ENCODE results near the gene DDHD1. TPM values are rescaled to one million over a fixed set of nuclear protein-coding genes. Genes with fewer than 3 reads are reported as not detected.

DDHD1 gene
- total RNA-seq, 1 donor from 2014 or later, result 14.5 TPM

DNA sequence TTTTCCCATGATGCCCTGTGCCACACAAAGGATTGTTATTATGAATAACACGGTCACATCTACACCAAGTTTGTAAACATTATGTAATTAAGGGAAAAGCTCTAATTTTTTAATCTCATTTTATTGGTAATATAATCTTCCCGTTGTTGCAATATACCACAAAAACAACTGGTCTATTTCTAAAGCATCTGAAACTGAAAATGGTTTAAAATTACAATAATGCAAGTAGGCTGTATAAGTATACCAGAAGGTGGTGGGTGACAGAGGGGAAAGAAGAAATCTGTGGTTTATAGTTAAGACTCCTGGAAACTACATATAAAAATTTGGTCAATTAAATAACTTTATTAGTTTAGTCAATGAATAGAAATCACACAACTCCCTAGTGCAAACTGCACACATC is 5.2 kb downstream of the DDHD1 start:
- DNase-seq (ENCODE audit: low read depth), result no peak
- Mint-ChIP-seq H3K4me1 (ENCODE audit: low read depth, unreplicated experiment) (peaks cover 12% of the 10 kb centered on the region), H3K27ac (ENCODE audit: unreplicated experiment) (no peak overlapping the region), H3K9me3 (ENCODE audit: unreplicated experiment) (no peaks in the 10 kb centered on the region), H3K4me3 (ENCODE audit: unreplicated experiment) (no peak overlapping the region), H3K36me3 (ENCODE audit: low read depth, unreplicated experiment) (no peaks in the 10 kb centered on the region), H3K27me3 (ENCODE audit: low read depth, unreplicated experiment) (no peaks in the 10 kb centered on the region)
- TF ChIP-seq CTCF (IDR thresholded peaks at IDR 0.05; ENCODE audit: insufficient read depth, low read depth, low read length) (no peak), EZH2 (IDR thresholded peaks at IDR 0.05; ENCODE audit: insufficient read depth, low read length) (no peak)
- Histone ChIP-seq H3K36me3 (ENCODE audit: insufficient read depth, low read length) (no peaks in the 10 kb centered on the region), H4K20me1 (ENCODE audit: insufficient read depth, low read length) (peaks cover 9% of the 10 kb centered on the region), H3K9ac (ENCODE audit: low read length) (no peak overlapping the region), H3K79me2 (ENCODE audit: insufficient read depth, low read length) (peaks cover 58% of the 10 kb centered on the region), H3K9me3 (ENCODE audit: insufficient read depth, low read depth, low read length) (no peaks in the 10 kb centered on the region), H3K27me3 (ENCODE audit: insufficient read depth, low read length) (no peaks in the 10 kb centered on the region), H3K4me3 (ENCODE audit: insufficient read depth, low read depth, low read length) (no peak overlapping the region), H3K27ac (ENCODE audit: low read depth, low read length) (no peak overlapping the region), H3K4me1 (ENCODE audit: insufficient read depth, low read length) (peaks cover 6% of the 10 kb centered on the region), H2AFZ (ENCODE audit: low read depth, low read length) (no peak overlapping the region), H3K4me2 (ENCODE audit: low read length) (no peak overlapping the region)
- no peak for FAIRE-seq

GRCh38 chr14:53147208-53147607 is 5.9 kb downstream of the DDHD1 start:
- no peak overlapping the region for H3K4me2 ChIP-seq (ENCODE audit: low read length)
- H3K27me3 Mint-ChIP-seq (ENCODE audit: low read depth, unreplicated experiment), result no peaks in the 10 kb centered on the region
- H3K27ac ChIP-seq (ENCODE audit: low read depth, low read length), result no peak overlapping the region
- no peak for FAIRE-seq
- no peak overlapping the region for H3K27ac Mint-ChIP-seq (ENCODE audit: unreplicated experiment)
- no peaks in the 10 kb centered on the region for H3K9me3 ChIP-seq (ENCODE audit: insufficient read depth, low read depth, low read length)
- H3K27me3 ChIP-seq (ENCODE audit: insufficient read depth, low read length), result no peaks in the 10 kb centered on the region
- H2AFZ ChIP-seq (ENCODE audit: low read depth, low read length), result no peak overlapping the region
- H3K9me3 Mint-ChIP-seq (ENCODE audit: unreplicated experiment), result no peaks in the 10 kb centered on the region
- H3K4me3 Mint-ChIP-seq (ENCODE audit: unreplicated experiment), result no peak overlapping the region
- peaks cover 6% of the 10 kb centered on the region for H3K4me1 ChIP-seq (ENCODE audit: insufficient read depth, low read length)
- H3K4me1 Mint-ChIP-seq (ENCODE audit: low read depth, unreplicated experiment), result peaks cover 12% of the 10 kb centered on the region
- H3K36me3 Mint-ChIP-seq (ENCODE audit: low read depth, unreplicated experiment), result no peaks in the 10 kb centered on the region
- H3K79me2 ChIP-seq (ENCODE audit: insufficient read depth, low read length), result peaks cover 64% of the 10 kb centered on the region
- H3K4me3 ChIP-seq (ENCODE audit: insufficient read depth, low read depth, low read length), result no peak overlapping the region
- H3K9ac ChIP-seq (ENCODE audit: low read length), result no peak overlapping the region
- TF ChIP-seq CTCF (IDR thresholded peaks at IDR 0.05; ENCODE audit: insufficient read depth, low read depth, low read length), result no peak
- TF ChIP-seq EZH2 (IDR thresholded peaks at IDR 0.05; ENCODE audit: insufficient read depth, low read length), result no peak
- no peak for DNase-seq (ENCODE audit: low read depth)
- peaks cover 9% of the 10 kb centered on the region for H4K20me1 ChIP-seq (ENCODE audit: insufficient read depth, low read length)
- peaks cover 2% of the 10 kb centered on the region for H3K36me3 ChIP-seq (ENCODE audit: insufficient read depth, low read length)

- H3K36me3 Mint-ChIP-seq (ENCODE audit: low read depth, unreplicated experiment), result no peaks in the 10 kb centered on the region
- H3K9me3 Mint-ChIP-seq (ENCODE audit: unreplicated experiment), result no peaks in the 10 kb centered on the region
- no peaks in the 10 kb centered on the region for H3K27me3 Mint-ChIP-seq (ENCODE audit: low read depth, unreplicated experiment)
- TF ChIP-seq EZH2 (IDR thresholded peaks at IDR 0.05; ENCODE audit: insufficient read depth, low read length) (no peak), CTCF (IDR thresholded peaks at IDR 0.05; ENCODE audit: insufficient read depth, low read depth, low read length) (no peak)
- H2AFZ ChIP-seq (ENCODE audit: low read depth, low read length), result no peak overlapping the region
- no peaks in the 10 kb centered on the region for H3K27me3 ChIP-seq (ENCODE audit: insufficient read depth, low read length)
- FAIRE-seq, result no peak
- no peak overlapping the region for H3K9ac ChIP-seq (ENCODE audit: low read length)
- H3K4me3 ChIP-seq (ENCODE audit: insufficient read depth, low read depth, low read length), result no peak overlapping the region
- no peaks in the 10 kb centered on the region for H3K9me3 ChIP-seq (ENCODE audit: insufficient read depth, low read depth, low read length)
- peaks cover 6% of the 10 kb centered on the region for H3K4me1 ChIP-seq (ENCODE audit: insufficient read depth, low read length)
- peaks cover 2% of the 10 kb centered on the region for H3K36me3 ChIP-seq (ENCODE audit: insufficient read depth, low read length)
- peaks cover 12% of the 10 kb centered on the region for H3K4me1 Mint-ChIP-seq (ENCODE audit: low read depth, unreplicated experiment)
- no peak overlapping the region for H3K27ac Mint-ChIP-seq (ENCODE audit: unreplicated experiment)
- peaks cover 9% of the 10 kb centered on the region for H4K20me1 ChIP-seq (ENCODE audit: insufficient read depth, low read length)
- H3K79me2 ChIP-seq (ENCODE audit: insufficient read depth, low read length), result peaks cover 63% of the 10 kb centered on the region
- H3K27ac ChIP-seq (ENCODE audit: low read depth, low read length), result no peak overlapping the region
- no peak overlapping the region for H3K4me2 ChIP-seq (ENCODE audit: low read length)
- H3K4me3 Mint-ChIP-seq (ENCODE audit: unreplicated experiment), result no peak overlapping the region
- DNase-seq (ENCODE audit: low read depth), result no peak
Measured at GRCh38 chr14:53146739-53147138, 6.4 kb downstream of the DDHD1 start.

Measured in astrocyte (in vitro differentiated cells and primary cell).